Measurements from ENCODE around the gene SYT15. TPM values are rescaled to one million over a fixed set of nuclear protein-coding genes. Genes with fewer than 3 reads are reported as not detected.

Gene SYT15
- total RNA-seq, 1 experiment from 2014 or later, result 0.64 TPM

DNA sequence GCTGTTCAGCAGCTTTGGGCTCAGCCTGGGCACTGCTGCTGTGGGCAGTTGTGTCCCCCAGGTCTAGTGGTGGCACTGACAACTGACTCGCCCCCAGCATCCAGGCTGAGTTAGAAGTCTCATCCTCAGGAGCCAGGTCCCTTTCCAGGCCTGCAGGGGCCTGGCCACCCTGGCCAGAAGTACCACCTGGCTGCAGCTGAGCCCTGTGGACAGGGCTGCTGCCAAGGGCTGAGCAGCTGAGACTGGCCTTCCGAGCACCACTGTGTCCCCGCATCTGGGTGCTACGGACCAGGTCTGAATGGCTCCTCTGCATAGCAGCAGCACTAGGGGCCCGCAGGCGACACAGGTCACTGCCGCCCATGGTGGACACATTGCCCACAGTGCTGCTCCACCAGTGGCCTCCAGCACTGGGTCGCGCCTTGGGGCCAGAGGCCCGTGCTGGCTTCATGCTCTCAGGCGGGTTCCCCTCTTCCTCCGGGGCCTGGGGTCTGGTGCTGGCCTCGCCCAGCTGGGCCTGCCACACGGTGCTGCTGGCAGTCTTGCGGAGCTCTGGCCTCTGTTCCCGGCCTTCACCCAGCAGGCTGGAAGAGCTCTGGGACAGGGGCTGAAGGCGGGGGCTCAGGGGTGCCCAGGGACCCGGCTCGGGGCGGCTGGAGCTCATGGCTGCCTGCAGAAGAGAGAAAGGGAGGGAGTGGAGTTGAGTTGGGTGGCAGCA, 28.7 kb upstream of the SYT15 start:
- POLR2A ChIA-PET (ENCODE audit: low non-redundant PET), result no interaction called here
- TF ChIP-seq, protein P1, sequence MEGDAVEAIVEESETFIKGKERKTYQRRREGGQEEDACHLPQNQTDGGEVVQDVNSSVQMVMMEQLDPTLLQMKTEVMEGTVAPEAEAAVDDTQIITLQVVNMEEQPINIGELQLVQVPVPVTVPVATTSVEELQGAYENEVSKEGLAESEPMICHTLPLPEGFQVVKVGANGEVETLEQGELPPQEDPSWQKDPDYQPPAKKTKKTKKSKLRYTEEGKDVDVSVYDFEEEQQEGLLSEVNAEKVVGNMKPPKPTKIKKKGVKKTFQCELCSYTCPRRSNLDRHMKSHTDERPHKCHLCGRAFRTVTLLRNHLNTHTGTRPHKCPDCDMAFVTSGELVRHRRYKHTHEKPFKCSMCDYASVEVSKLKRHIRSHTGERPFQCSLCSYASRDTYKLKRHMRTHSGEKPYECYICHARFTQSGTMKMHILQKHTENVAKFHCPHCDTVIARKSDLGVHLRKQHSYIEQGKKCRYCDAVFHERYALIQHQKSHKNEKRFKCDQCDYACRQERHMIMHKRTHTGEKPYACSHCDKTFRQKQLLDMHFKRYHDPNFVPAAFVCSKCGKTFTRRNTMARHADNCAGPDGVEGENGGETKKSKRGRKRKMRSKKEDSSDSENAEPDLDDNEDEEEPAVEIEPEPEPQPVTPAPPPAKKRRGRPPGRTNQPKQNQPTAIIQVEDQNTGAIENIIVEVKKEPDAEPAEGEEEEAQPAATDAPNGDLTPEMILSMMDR (conservative IDR thresholded peaks at IDR 0.05; ENCODE audit: low read depth, low read length), result no peak
- no peak for TF ChIP-seq EZH2 (IDR thresholded peaks at IDR 0.05; ENCODE audit: borderline replicate concordance, low read depth, low read length, poor library complexity, severe bottlenecking)
- H3K9me3 ChIP-seq (ENCODE audit: low read depth, low read length, poor library complexity, severe bottlenecking), result no peaks in the 10 kb centered on the region
- H3K27ac ChIP-seq (ENCODE audit: low read depth, low read length, poor library complexity, severe bottlenecking), result no peak overlapping the region
- H3K27me3 ChIP-seq (replicated peaks; ENCODE audit: insufficient read depth, low read depth, low read length, poor library complexity), result peaks cover 11% of the 10 kb centered on the region
- DNase-seq (ENCODE audit: low spot score), result no peak
- CTCF ChIA-PET, result no interaction called here
- no peaks in the 10 kb centered on the region for H3K36me3 ChIP-seq (ENCODE audit: insufficient read depth, low read length, poor library complexity, severe bottlenecking)
- H3K4me3 ChIP-seq (ENCODE audit: low read depth, low read length, poor library complexity, severe bottlenecking), result no peak overlapping the region
- no TSS peak for BruUV-seq (replicated peaks)
- H3K4me1 ChIP-seq (ENCODE audit: insufficient read depth, low read length, poor library complexity, severe bottlenecking), result no peaks in the 10 kb centered on the region
- intact Hi-C loops (cut with micrococcal nuclease; ENCODE audit: unreplicated experiment), result no loop called here

DNA sequence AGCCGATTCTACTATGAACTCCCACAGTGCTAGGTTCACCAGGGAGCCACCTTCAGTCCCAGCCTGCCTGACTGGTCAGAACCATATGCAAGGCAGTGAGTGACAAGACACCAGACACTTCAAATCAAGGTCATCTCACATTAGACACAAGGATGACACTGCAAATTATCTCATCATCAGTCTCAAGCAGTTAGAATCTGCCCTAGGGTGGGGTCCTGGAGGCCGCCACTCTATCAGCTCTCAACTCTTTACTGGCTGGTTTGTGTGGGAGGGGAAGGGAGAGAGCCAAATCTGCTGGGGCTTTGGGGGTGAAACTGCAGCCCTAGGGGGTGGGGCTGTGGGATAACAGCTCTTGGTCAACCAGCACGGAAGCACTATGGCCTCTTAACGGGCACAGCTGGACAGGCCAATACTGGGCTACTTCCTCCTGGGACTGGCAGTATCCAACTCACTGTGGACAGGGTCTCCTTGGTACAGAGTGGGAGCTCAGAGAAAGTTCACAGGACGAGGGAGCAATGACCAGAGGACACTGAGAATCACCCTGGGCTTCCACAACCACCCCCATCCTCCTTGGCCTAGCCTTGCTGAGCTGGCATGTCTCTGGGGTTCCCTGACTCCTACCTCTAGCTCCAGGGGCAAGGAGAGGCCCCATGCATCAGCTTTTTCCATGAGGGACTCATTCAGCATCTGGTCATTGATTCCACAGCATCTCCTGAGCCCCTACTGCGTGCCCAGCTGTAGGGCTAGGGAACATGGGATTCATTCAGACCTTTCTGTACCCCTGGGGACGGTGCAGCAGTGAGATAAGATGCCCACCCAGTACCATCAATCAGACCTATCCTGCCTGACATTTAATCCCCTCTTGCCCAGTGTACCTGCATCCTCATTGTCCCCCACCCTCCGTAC, 27.9 kb upstream of the SYT15 start:
- Histone ChIP-seq H3K4me1 (ENCODE audit: insufficient read depth, low read length, poor library complexity, severe bottlenecking) (no peaks in the 10 kb centered on the region), H3K4me3 (ENCODE audit: low read depth, low read length, poor library complexity, severe bottlenecking) (no peak overlapping the region), H3K27me3 (replicated peaks; ENCODE audit: insufficient read depth, low read depth, low read length, poor library complexity) (peaks cover 20% of the 10 kb centered on the region), H3K27ac (ENCODE audit: low read depth, low read length, poor library complexity, severe bottlenecking) (no peak overlapping the region), H3K36me3 (ENCODE audit: insufficient read depth, low read length, poor library complexity, severe bottlenecking) (no peaks in the 10 kb centered on the region), H3K9me3 (ENCODE audit: low read depth, low read length, poor library complexity, severe bottlenecking) (no peaks in the 10 kb centered on the region)
- no peak for DNase-seq (ENCODE audit: low spot score)
- TF ChIP-seq, protein P1 (conservative IDR thresholded peaks at IDR 0.05; ENCODE audit: low read depth, low read length), result no peak
- no peak for TF ChIP-seq EZH2 (IDR thresholded peaks at IDR 0.05; ENCODE audit: borderline replicate concordance, low read depth, low read length, poor library complexity, severe bottlenecking)
- ChIA-PET CTCF (no interaction called here), POLR2A (ENCODE audit: low non-redundant PET) (no interaction called here)
- BruUV-seq (replicated peaks), result no TSS peak
- intact Hi-C loops (cut with micrococcal nuclease; ENCODE audit: unreplicated experiment), result no loop called here

DNA sequence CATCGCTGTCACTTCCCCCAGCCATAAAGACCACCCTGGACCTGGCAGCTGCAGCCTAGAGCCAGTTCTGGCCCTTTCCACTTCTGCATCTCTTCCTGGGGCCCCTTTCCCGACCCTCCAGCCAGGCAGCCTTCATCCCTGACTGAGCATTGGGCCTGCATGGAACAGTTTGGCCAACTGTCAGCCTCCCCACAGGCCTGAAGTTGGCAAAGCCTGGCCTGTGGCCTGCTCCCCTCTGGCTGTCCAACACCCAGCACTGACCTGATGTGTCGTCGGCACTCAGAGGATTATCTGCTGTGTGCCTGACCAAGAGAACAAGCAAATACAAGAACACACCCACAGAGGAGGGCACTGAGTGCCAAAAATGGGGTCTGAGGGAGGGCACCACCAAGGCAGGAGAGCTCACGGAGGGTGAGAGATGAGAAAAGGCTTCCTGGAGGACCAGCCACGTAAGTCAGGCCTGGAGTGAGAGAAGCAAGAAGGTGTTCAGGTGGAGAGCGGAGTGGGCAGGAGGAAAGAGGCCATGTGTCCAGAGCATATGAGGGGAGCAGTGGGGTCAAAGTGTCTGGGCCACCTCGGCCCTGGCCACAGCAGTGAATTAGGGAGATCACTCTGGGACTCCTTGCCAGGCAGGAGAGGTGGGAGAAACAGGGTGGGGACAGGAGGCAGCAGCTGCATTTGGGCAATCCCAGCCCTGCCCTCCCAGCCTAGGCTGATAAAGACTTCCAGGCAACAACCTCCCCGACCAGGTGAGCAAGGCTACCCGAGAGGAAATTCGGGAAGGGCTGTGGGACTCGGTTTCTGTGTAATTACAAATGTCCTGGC, 27.0 kb upstream of the SYT15 start:
- ChIA-PET POLR2A (ENCODE audit: low non-redundant PET) (no interaction called here), CTCF (no interaction called here)
- no peak for DNase-seq (ENCODE audit: low spot score)
- Histone ChIP-seq H3K27me3 (replicated peaks; ENCODE audit: insufficient read depth, low read depth, low read length, poor library complexity) (peaks cover 28% of the 10 kb centered on the region), H3K9me3 (ENCODE audit: low read depth, low read length, poor library complexity, severe bottlenecking) (no peaks in the 10 kb centered on the region), H3K27ac (ENCODE audit: low read depth, low read length, poor library complexity, severe bottlenecking) (no peak overlapping the region), H3K4me1 (ENCODE audit: insufficient read depth, low read length, poor library complexity, severe bottlenecking) (no peaks in the 10 kb centered on the region), H3K4me3 (ENCODE audit: low read depth, low read length, poor library complexity, severe bottlenecking) (no peak overlapping the region), H3K36me3 (ENCODE audit: insufficient read depth, low read length, poor library complexity, severe bottlenecking) (no peaks in the 10 kb centered on the region)
- intact Hi-C loops (cut with micrococcal nuclease; ENCODE audit: unreplicated experiment), result no loop called here
- no TSS peak for BruUV-seq (replicated peaks)
- TF ChIP-seq, protein P1 (conservative IDR thresholded peaks at IDR 0.05; ENCODE audit: low read depth, low read length), result no peak
- no peak for TF ChIP-seq EZH2 (IDR thresholded peaks at IDR 0.05; ENCODE audit: borderline replicate concordance, low read depth, low read length, poor library complexity, severe bottlenecking)

Data from A673 (cell line).